RWPE2 (cell line): ENCODE measurements around the gene CCDC69.
"Not testable (repeated sequence)": the region's sequence is repeated elsewhere in the genome, so short reads cannot be mapped to it uniquely, and the experiment has no call there.

Source experiments
- ATAC-seq: fragments of 200-7000 bp; cut with Tn5 transposase; 3 replicates; pipeline ENCODE4 v1.9.1; 2021; ENCODE audit warnings: low read depth
- DNase-seq: peaks from one replicate; pipeline ENCODE4 v3.0.0-alpha.2; 2020; ENCODE audit warnings: low spot score
- H3K27ac ChIP-seq: fragments of 450-650 bp; 2 replicates; pipeline ENCODE4 v1.5.1; 2017; ENCODE audit warnings: mild to moderate bottlenecking; ENCODE audit not compliant: poor library complexity, severe bottlenecking
- H3K27me3 ChIP-seq: fragments of 250-450 bp; sonication (Bioruptor Pico); 2 replicates; pipeline ENCODE4 v1.5.1; 2021; ENCODE audit warnings: mild to moderate bottlenecking, moderate library complexity; ENCODE audit not compliant: insufficient read depth, poor library complexity, severe bottlenecking
- H3K36me3 ChIP-seq: fragments of 250-450 bp; sonication (Bioruptor Pico); 2 replicates; pipeline ENCODE4 v1.5.1; 2020; ENCODE audit warnings: low read depth, mild to moderate bottlenecking, moderate library complexity
- H3K4me1 ChIP-seq: fragments of 250-450 bp; sonication (Bioruptor Pico); 2 replicates; pipeline ENCODE4 v1.5.1; 2021; ENCODE audit warnings: mild to moderate bottlenecking, moderate library complexity; ENCODE audit not compliant: insufficient read depth, poor library complexity, severe bottlenecking
- H3K4me3 ChIP-seq: fragments of 250-450 bp; sonication (Bioruptor Pico); 2 replicates; pipeline ENCODE4 v1.5.1; 2021; ENCODE audit warnings: mild to moderate bottlenecking, moderate library complexity; ENCODE audit not compliant: severe bottlenecking
- H3K9me3 ChIP-seq: fragments of 250-450 bp; sonication (Bioruptor Pico); 2 replicates; pipeline ENCODE4 v1.5.1; 2021; ENCODE audit warnings: mild to moderate bottlenecking, moderate library complexity; ENCODE audit not compliant: severe bottlenecking
- TF ChIP-seq, protein P1 (sequence below): fragments of 450-650 bp; IDR thresholded peaks from one replicate; pipeline ENCODE4 v1.5.1; 2017; ENCODE audit warnings: mild to moderate bottlenecking, moderate library complexity; ENCODE audit not compliant: poor library complexity, severe bottlenecking

Gene CCDC69

DNA sequence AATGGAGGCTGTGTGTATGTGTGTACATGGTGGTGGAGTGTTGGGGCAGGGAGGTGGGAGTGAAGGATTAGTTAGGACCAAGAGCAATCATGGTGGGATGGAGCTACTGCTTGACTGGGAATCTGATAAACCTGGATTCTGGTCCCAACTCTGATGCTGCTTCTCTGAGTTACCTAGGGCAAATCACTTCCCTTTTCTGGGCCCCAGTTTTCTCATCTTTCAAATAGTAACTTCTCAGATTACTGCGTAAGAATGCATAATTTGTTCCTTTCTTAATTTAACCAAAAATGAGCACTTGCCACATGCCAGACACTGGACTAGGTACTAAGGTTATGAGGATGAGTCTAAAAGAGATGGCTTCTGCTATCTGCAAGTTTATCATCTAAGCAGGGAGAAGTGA, 45.5 kb downstream of the CCDC69 start:
- Histone ChIP-seq H3K27me3 (no peaks in the 10 kb centered on the region), H3K36me3 (no peaks in the 10 kb centered on the region), H3K9me3 (no peaks in the 10 kb centered on the region), H3K4me3 (no peak overlapping the region), H3K27ac (no peak overlapping the region), H3K4me1 (no peaks in the 10 kb centered on the region)
- TF ChIP-seq, protein P1, sequence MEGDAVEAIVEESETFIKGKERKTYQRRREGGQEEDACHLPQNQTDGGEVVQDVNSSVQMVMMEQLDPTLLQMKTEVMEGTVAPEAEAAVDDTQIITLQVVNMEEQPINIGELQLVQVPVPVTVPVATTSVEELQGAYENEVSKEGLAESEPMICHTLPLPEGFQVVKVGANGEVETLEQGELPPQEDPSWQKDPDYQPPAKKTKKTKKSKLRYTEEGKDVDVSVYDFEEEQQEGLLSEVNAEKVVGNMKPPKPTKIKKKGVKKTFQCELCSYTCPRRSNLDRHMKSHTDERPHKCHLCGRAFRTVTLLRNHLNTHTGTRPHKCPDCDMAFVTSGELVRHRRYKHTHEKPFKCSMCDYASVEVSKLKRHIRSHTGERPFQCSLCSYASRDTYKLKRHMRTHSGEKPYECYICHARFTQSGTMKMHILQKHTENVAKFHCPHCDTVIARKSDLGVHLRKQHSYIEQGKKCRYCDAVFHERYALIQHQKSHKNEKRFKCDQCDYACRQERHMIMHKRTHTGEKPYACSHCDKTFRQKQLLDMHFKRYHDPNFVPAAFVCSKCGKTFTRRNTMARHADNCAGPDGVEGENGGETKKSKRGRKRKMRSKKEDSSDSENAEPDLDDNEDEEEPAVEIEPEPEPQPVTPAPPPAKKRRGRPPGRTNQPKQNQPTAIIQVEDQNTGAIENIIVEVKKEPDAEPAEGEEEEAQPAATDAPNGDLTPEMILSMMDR = no peak
- ATAC-seq = no peak
- no peak for DNase-seq

DNA sequence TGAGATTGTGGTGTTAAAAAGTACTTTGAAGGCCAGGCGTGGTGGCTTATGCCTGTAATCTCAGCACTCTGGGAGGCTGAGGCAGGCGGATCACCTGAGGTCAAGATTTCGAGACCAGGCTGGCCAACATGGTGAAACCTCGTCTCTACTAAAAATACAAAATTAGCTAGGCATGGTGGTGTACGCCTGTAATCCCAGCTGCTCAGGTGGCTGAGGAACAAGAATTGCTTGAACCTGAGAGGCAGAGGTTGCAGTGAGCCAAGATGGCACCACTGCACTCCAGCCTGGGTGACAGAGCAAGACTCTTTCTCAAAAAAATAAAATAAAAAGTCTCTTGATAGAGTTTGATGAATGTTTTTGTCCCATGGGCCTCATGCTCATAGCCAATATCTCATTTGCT, 47.6 kb downstream of the CCDC69 start:
- H3K4me3 ChIP-seq, H3K4me1 ChIP-seq, DNase-seq, H3K27me3 ChIP-seq, H3K27ac ChIP-seq, H3K9me3 ChIP-seq, H3K36me3 ChIP-seq, ATAC-seq: not testable (repeated sequence)

DNA sequence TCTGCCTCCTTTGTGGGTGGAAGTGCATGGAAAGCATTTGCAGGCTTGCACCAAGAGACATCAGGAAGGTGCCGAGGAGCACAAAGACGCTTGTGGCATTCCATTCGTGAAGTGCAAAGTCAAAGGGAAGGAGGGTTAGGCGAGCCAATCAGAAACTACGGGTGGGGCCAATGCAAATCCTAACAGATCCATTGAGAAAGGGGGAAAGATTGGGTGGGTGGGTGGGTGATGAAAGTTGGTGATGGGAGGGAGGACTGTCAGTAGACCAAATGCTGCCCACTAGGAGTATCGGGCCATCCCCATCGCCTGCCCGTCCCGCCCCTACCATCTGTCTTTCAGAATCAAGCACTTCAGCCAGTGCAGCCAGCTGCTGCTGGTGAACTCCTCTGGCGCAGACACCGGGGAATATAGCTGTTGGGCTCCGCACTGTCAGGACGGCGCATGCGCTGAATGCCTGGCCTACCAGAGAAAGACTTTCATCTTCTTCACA, 49.2 kb downstream of the CCDC69 start:
- ATAC-seq (no peak), DNase-seq (no peak)
- H3K36me3 ChIP-seq = no peaks in the 10 kb centered on the region
- H3K4me1 ChIP-seq = no peaks in the 10 kb centered on the region
- H3K9me3 ChIP-seq = no peaks in the 10 kb centered on the region
- no peaks in the 10 kb centered on the region for H3K27me3 ChIP-seq
- TF ChIP-seq, protein P1 = no peak
- H3K27ac ChIP-seq = no peak overlapping the region
- H3K4me3 ChIP-seq = no peak overlapping the region

DNA sequence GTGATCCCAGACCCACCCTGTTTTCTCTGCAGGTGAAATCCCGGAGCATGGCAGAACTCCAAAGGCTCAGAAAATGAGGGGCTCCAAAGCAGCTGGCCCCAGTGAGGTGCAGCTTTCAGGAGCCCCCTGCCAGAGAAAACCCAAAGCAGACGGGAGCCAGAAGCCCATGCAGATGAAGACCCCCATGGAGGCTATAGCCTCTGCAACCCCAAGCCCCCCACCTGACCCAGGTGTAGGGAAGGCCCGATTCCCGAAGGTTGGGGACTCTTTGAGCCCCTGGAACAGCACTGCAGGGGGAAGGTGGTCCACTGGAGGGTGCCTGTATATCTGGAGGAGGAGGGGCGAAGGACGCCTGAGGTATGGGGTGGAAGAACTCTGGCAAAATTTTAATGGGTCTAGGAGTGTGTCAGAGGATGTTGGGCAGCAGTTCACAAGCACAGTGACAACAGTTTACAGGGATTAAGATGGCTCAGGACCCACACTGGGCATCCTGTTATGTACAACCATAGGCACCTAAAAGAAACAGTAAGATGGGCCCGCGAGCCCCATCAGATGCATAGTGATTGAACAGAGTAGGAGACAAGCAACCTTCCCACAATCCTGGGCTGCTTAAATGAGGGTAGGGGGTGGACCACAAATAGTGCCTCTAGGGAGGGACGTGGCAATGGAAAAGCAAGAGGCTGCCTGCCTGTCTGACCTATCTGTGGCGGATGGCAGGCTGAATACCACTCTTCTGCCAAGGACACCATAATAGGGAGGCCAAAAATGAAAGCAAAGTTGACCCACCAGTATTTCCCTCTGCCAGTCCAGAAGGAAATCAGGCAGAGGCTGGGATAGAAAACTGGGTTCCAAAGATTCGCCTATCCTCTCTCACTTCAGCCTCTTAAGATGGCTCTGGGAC, 49.9 kb downstream of the CCDC69 start:
- TF ChIP-seq, protein P1 = no peak
- no peak for DNase-seq
- no peak overlapping the region for H3K27ac ChIP-seq
- 0 out of 3 replicates have a peak, but pooled peaks have one; percentile 20 for ATAC-seq
- H3K36me3 ChIP-seq = no peaks in the 10 kb centered on the region
- H3K27me3 ChIP-seq = no peaks in the 10 kb centered on the region
- H3K4me3 ChIP-seq = no peak overlapping the region
- no peaks in the 10 kb centered on the region for H3K4me1 ChIP-seq
- H3K9me3 ChIP-seq = no peaks in the 10 kb centered on the region

DNA sequence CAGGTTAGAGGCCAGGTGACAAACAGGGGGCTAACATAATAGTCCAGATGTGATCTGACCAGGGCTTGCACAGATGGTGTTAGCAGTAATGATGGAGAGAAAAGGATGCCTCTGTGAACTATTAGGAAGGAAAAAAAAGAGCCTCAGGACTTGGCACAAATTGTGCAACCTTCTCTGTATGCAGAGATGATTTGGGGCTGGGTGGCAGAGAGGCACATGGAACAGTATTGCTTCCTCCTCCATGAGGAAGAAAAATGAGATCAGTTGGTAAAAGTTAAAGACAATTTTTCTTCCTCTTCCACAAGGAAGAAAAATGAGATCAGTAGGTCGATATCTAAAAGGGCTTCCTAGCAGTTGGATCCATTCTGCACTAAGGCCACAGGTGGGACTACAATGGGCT, 52.4 kb downstream of the CCDC69 start:
- H3K27me3 ChIP-seq = no peaks in the 10 kb centered on the region
- TF ChIP-seq, protein P1 = no peak
- H3K36me3 ChIP-seq = no peaks in the 10 kb centered on the region
- ATAC-seq (no peak), DNase-seq (no peak)
- H3K9me3 ChIP-seq = no peaks in the 10 kb centered on the region
- H3K4me3 ChIP-seq = no peak overlapping the region
- no peak overlapping the region for H3K27ac ChIP-seq
- no peaks in the 10 kb centered on the region for H3K4me1 ChIP-seq
